DMS 273 treated with DMSO at 0.1 percent for 48 hours (cell line): ENCODE data around the gene OLFML2B.

Experiments used
- DNase-seq: peaks from one replicate; lab custom pipeline; 2025; lab: John Stamatoyannopoulos, UW

OLFML2B gene

DNA sequence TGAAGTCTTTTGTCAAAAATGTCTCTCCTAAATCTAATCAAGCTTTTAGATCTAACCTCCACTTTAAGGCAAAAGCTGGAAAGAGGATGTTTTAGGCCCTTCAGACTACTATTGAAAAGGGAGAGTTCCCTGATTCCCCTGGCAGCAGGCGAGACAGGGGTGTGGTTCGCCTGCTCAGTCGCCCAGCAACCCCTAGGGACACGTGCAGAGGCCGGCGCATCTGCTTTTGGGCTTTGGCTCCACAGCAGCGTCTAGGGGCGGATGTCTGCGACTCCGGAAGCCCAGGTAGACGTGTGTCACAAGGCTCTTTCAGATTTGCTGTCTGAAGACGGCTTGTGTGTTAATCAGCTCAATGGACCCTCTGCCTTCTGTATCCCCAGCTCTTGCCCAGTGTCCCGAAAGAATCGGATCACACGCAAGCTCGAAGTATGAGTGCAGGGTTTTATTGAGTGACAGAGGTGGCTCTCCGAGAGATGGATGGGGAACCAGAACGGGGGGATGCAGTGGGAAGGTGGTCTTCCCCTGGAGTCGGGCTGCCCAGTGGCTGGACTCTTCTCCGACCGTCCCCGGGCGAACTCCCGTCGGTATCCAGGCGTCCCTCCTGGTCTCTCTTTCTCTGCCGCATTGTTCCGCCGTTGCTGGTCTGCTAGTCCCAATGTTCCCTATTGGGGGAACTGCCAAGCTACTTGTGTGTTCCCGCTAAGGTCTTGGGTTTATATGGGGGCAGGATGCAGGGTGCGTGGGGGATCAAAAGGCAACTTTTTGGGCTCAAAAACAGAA lies 45.5 kb downstream of the OLFML2B start:
- no peak for DNase-seq

DNA sequence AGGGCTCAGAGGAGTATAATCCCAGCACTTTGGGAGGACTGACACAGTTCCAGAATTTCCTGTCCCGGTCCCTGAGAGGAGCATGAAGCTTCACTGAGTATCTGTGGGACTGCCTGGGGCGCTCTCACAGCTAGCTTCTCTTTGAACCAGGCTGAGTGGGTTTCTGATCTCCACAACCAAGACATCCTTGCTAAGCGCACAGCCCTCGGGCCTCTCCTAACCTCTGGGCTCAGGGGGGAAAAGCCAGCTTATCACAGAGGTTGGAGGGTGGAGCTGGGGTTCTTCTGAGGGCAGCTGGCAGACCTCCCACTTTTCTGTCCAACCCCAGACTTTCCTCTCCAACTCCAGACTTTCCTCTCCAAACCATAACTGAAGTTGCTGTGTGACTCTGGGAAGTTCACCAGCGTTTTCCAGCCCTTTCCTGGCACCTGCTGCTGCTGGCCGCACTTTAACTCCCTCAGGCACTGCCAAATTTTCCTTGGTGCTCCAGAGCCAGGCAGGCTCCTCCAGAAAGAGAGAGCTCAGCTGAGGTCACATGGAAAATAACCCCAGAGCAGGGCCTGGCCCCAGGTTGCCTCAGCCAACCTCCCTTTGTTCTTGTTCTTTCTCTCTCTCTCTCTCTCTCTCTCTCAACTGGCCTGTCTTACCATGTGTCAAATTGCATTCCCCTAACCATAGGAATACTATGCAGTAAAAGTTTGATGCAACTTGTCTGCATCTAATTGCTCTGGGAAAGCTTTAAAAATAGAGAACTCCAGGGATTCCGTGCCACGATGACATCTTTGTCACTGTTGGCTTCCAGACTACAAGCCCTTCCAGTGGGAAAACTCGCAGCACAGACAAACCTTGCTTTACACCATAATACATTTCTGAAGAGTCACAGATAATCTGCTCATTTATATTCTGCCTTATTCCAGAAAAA lies 49.5 kb downstream of the OLFML2B start:
- DNase-seq = no peak

DNA sequence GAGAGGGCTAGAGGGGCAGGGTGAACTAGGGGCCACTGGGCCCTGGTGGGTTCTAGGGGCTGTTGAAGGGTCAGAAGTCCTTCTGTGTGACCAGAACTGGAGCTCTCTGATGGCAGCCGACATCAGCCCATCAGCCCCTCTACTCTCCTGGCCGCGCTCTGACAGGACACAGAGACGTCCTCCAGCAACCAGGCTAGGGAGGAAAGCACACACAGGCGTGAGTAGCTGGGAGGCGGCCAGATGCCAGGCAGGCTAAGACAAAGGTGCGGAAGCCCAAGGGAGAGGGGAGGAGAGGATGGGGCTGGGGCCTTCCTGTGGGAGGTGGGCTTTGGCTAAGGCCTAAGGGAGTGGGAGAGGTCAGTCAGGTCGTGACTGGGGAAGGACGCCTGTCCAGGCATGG lies 50.8 kb downstream of the OLFML2B start:
- no peak for DNase-seq

DNA sequence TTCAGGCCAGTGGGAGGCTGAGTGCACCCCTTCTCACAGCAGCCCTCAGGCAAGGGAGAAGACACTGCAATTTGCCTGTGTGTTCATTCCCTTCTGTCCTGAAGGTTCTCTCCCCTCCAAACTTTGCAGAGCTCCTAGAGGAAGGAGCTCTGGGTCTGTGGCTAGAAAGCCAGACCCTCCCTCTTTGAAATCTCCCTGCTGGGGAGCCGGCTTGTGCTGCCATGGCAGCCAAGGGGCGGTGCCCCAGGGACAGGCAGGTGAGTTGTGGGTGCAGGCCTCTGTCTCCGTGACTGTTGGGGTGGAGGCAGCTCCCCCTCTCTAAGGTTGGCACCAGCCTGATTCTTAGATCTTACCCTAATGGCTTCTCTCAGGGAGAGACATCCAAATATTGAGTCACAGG lies 53.0 kb downstream of the OLFML2B start:
- no peak for DNase-seq

DNA sequence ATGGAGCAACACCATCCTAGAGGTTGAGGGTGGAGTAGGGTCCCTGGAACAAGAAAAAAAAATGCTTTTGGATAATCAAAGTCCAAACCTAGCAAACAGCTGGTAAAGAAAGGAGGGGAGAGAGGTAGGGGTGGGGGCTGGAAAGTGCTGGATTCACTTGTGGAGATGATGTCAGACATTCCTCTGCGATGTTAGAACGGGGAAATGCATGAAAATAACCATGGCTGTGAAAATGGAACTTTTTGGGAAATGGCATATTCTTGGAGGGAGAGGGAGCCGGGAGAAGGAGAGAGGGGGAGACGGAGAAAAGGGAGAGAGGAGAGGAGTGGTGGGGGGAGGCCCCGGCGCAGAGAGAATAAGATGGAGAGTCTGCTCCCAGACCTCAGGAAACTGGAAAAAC lies 53.6 kb downstream of the OLFML2B start:
- DNase-seq = no peak

DNA sequence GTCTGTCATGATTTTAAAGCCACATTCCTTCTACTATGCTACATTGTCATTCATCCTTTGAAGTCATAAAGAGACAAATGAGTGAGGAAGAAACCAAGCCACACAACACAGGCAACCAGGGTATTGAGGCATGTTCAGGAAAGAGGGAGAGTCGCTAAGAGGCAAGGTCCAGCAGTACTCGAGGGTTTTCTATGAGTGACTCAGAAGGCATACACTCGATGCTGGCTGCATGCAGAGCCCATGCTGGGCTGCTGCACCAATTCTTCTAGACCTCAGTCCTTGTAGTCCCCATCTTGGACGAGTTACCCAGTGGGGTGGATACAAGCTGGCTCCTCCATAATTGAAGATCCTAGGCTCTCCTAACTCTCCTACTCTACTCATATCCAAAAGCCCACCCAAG lies 57.6 kb downstream of the OLFML2B start:
- DNase-seq = no peak

DNA sequence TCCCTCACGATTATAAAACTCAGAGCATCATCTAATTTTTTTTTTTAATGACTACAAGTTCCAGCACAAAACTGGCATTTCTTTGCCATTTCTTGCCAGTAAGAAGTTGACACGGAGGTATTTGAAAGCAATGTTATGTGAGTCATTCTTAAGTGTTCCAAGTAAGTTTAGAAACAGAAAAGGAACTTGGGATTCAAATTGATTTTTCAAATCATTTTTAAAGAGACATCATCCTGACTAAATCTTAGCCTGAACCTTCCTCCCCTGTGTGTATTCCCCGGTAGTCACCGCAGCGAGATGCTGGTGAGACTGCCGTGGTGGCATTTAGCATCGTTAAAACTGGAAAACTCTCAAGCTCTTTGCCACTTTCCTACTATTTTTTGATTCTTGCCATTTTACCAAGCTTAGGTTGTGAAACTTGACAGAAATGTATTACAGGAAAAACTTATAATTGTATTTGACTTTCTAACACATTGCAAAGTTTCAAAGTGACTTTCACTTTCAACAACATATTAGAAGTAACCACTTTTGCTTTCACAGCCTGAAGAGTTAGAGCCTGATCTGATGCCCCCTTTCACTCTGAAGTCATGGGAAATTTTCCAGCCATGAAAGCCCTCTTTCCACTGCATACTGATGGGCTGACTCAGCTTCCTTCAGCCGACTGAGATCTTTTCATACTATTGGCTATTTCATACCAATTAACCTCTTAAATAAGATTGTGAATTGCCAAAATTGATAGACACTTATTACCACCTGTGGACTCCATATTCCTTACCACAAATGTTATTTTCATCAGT lies 61.4 kb downstream of the OLFML2B start:
- DNase-seq = no peak

DNA sequence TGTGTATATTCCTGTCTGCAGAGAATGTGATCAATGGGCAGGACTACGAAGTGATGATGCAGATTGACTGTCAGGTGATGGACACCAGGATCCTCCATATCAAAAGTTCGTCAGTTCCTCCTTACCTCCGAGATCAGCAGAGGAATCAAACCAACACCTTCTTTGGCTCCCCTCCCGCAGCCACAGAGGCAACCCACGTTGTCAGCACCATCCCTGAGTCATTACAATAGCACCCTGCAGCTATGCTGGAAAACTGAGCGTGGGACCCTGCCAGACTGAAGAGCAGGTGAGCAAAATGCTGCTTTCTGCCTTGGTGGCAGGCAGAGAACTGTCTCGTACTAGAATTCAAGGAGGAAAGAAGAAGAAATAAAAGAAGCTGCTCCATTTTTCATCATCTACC lies 65.2 kb downstream of the OLFML2B start:
- DNase-seq = no peak

DNA sequence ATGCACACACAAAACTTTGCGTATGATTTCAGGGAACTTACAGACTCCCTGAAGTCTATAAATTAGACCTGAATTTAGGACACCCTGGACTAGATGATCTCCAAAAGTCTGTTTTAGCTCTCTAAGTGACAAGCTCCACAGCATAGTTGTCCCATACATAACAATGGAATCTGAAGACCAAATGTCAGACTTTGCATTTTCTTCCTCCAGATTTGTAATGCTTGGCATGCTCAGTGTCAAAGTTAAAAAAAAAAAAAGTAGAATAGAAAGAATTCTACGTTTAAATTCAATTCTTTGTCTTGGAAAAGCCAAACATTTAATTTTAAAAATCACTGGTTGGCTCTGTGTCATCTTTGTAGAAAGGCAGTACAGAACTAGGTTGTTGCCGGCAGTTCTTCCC lies 66.7 kb downstream of the OLFML2B start:
- no peak for DNase-seq

DNA sequence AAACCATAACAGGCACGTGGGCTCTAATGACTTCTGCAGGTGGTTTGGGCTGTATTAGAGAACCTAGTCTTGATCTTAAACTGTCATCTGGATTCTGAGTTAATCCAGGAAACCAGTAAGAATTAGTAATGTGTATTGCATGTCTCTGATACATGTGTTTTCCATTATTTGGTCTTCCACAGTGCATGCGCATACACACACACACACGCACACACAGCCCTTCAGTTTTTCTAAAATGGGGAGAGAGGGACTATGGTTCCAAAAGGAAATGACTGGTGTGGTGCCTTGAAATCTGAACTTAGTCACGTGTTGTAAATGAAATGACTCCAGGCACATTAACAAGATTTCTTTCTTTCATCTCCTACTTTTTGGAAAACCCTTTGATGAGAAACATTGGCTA lies 67.6 kb downstream of the OLFML2B start:
- no peak for DNase-seq

DNA sequence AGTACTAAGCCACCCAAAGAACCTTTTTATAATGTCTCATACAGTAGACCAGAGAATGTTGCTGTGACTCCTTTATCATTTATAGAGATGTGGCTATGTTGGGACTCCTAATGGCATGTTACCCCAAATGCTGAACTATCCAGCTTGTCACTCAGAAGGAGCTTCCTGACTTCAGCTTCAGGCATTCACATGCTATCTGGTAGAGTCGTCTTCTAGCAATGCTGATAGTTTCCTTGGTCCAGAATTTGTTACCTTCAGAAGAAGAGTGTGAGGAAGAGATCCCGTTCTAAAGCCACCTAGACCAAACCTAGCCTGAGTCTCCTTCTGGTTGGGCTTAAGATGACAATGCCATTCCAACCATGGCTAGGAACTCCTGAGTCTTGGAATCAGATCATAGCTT lies 68.1 kb downstream of the OLFML2B start:
- no peak for DNase-seq

DNA sequence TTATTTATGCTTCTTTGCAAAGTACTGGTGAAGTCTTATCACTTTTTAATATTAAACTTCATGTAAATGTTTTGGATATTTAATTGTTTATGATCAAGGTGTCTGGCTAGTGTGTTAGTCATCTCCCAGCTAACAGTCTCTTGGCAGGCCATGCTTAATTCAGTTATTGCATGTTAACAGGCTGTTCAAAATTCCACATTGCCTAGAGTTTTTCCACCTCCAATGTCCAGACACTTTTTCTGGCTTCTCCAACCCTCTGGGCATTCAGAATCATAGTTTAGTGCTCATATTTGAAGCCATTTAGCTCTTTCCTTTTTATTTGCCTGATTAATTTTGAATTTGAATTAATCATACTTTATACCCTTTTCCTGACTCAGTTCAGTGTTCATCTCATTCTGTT lies 69.2 kb downstream of the OLFML2B start:
- DNase-seq = no peak

DNA sequence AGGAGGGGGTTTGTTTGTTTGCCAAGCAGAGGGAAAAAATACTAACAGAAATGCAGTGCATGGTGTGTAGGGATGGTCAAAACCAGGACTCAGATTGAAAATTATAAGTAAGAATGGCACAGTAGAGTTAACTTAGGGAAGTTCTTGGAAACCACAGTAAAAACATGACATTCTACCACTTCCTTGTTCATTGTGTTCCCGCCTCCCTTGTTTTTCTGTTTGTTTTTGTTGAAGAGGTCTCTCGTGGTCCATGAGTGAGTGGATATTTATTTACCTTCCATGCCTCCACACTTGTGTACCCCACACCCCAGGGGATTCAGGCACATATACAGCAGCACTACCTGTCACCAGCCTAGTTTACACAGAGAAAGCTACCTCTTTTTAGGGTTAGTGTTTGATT lies 69.6 kb downstream of the OLFML2B start:
- no peak for DNase-seq

DNA sequence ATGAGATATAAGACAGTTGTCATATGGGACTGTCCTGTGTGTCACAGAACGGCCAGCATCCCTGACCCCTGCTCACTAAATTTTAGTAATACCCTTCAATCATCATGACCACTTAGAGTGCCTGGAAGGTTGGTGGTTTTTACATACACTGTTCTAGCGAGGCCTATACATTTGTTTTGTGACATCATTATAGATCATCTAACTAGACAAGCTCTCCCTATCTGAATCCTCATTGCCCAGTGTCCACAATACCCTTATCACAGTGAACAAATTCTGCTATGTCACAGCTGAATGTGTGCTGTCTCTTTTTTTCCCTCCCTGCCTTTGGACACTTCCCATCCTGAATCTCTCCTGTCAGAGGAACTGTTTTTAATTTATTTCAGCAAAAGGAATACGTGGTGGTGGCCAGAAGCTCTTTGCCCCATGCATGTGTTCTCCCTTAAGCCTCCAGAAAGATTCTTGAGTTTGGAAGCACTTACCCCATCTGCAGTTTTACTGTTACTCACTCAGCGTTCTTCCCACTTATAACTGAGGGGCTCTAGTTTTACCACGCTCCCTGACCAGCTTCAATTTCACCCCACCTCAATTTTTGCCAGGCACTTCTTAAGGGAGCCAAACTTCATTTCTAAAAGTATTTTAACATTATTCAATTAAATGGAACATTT lies 70.3 kb downstream of the OLFML2B start:
- no peak for DNase-seq

DNA sequence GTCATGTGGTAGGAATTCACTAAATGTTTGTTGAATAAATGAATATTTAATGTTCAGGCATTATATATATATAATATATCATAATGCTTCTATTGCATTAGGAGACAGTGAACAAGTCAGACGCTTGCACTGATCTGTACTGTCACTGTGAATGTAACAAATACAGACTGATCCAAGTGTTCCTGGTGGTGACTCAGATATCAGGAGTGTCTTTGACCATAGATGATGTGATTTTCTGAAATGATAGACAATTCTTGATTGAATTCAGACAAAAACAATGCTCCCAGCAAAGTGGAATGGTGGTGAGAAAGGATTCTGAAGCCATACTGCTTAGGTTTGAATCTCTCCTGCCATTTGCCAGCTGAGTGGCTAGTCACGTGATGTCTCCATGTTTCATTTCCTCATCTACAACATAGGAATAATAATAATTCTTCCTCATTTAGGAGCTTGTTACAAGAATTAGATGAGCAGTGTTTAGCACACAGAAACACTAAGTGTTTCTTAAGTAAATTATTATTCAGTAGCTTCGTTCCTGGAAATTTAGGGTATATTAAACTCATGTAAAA lies 71.0 kb downstream of the OLFML2B start:
- DNase-seq = no peak

DNA sequence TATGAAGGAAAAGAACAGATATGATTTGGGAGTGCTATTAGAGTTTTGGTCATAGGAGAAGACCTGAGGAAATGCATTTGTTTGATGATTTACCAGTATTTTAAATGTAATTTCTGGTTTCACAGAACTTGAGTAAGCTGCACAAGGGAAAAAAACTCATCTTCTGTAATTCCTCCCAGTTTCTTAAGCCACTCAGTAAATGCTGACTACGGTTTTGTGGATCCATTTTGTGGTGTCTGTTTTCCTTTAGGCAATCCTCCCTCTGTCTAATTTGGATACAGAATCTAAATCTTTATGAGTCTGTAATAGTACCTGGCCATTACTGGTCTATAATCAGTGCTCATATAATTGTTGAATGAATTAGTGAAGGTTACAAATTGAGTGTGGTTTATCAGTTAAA lies 72.0 kb downstream of the OLFML2B start:
- DNase-seq = no peak

DNA sequence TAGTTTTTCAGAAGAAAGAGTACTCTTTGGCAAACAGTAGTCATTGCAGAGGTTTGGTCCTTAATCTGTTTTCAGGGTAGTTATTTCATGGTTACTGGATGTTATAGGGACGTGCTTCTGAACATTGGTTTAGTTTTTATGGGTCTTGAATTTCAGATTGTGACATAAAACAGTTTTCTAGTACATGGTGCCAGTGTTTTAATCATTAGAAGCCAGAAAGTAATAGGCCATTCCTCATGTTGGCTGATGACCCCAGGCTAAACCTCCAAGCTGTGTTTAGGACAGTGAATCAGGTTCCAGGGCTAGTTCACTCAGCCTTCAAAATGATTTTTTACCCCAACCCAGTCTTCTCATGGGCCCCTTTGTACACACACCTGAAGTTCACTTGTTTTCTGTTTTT lies 73.3 kb downstream of the OLFML2B start:
- DNase-seq = no peak

DNA sequence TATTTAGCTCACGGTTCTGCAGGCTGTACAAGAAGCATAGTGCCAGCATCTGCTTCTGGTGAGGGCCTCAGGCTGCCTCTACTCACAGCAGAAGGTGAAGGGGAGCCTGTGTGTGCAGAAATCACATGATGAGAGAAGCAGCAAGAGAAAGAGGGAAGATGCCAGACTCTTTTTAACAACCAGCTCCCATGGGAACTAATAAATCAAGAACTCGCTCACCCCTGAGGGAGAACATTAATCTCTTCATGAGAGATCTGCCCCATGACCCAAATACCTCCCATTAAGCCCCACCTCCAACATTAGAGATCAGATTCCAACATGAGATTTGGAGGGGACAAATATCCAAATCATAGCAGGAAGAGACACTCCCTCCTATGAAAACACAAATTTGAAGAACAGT lies 74.1 kb downstream of the OLFML2B start:
- no peak for DNase-seq

DNA sequence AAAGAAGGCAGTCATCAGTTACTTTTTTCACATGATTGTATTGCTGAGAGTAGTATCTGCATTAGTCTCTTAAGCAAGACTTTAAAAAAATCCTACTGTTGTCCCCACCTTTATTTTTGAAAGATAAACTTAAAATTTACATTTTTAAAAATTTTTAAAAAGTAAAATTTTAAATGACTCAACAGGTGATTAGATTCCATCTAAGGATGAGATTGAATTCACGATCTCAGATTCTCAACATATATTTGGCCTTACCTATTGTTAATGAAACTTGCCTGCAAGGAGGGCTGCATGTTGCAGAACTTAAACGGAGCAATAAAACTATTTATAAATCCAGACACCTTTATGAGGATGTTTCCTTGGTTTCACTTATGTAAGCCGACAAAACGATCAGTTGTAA lies 75.2 kb downstream of the OLFML2B start:
- DNase-seq = no peak

DNA sequence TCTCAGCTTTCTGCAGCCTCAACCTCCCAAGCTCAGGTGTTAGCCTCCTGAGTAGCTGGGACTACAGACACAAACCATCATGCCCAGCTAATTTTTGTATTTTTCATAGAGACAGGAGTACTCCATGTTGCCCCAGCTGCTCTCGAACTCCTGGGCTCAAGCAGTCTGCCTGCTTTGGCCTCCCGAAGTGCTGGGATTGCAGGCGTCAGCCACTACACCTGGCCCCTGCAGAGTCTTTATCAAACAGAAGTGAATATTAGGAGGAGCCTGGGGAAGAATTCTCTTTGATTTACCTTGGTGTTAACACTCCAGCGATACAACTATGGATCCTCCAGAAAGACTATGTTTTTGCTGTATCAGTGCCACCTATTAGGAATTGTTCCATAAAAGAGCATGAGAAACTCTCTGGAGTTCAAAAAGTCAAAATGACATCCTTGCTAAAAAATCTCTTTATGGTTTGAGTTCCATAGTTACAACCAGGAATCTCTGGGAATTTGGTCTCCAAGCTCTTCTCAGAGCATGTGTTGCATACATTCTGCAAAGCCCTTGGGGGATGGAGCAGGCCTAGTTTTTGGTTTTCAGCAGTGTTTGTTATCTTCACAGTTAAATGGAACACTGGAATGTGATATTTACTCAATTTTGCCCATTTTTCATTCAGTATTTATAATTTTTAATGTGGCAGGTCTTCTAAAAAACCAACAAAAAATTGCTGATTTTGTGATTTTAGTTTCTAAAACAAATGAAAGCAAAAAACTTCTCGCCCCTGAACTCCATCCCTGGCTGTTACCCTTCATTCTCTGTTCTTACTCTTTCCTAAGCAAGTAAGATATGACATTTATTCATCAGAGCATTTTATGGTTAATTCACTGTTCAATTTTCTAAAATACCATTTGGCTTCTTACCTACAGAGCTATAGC lies 77.3 kb downstream of the OLFML2B start:
- no peak for DNase-seq
